GM23338 (cell line): ENCODE data around the gene MEOX1.

Experiments
- CREB1 ChIP-seq: fragments of 250-450 bp; sonication (Bioruptor Pico); IDR thresholded peaks from 2 replicates; pipeline ENCODE4 v1.5.0; 2020; ENCODE audit warnings: low read depth, mild to moderate bottlenecking, moderate library complexity
- EZH2 ChIP-seq: fragments of 200-600 bp; sonication (generic); IDR thresholded peaks from one replicate; pipeline ENCODE4 v1.8.0; 2017; ENCODE audit warnings: antibody characterized with exemption, mild to moderate bottlenecking, low read depth; ENCODE audit not compliant: unreplicated experiment
- EZH2phosphoT487 ChIP-seq: fragments of 200-600 bp; sonication (generic); IDR thresholded peaks from one replicate; pipeline ENCODE4 v1.8.1; 2018; ENCODE audit warnings: antibody characterized with exemption; ENCODE audit not compliant: unreplicated experiment
- JUNB ChIP-seq: IDR thresholded peaks from one replicate; pipeline ENCODE4 v1.6.1; 2016; ENCODE audit warnings: antibody characterized with exemption; ENCODE audit not compliant: unreplicated experiment
- NANOG ChIP-seq: IDR thresholded peaks from 2 replicates; pipeline ENCODE4 v1.6.1; 2016; ENCODE audit warnings: antibody characterized with exemption, borderline replicate concordance
- POLR2AphosphoS5 ChIP-seq: IDR thresholded peaks from 2 replicates; pipeline ENCODE4 v1.6.1; 2016; ENCODE audit warnings: antibody characterized with exemption, low read depth
- REST ChIP-seq: IDR thresholded peaks from one replicate; pipeline ENCODE4 v1.6.1; 2018; ENCODE audit warnings: antibody characterized with exemption; ENCODE audit not compliant: unreplicated experiment
- STAT1 ChIP-seq: IDR thresholded peaks from one replicate; pipeline ENCODE4 v1.6.1; 2016; ENCODE audit warnings: antibody characterized with exemption; ENCODE audit not compliant: unreplicated experiment
- ZNF331 ChIP-seq: fragments of 250-450 bp; sonication (Bioruptor Pico); IDR thresholded peaks from 2 replicates; pipeline ENCODE4 v1.5.0; 2020; ENCODE audit warnings: low read depth, mild to moderate bottlenecking, moderate library complexity
- TF ChIP-seq, protein P1 (sequence below), 2 experiments: fragments of 200-600 bp in 1 of 2; sonication (generic) in 1 of 2; conservative IDR thresholded peaks; 2 replicates each; pipeline versions ENCODE4 v1.5.1 to v1.6.1; 2016 to 2017; ENCODE audit warnings: antibody characterized with exemption in 2 of 2, low read depth in 2 of 2, mild to moderate bottlenecking in 2 of 2, moderate library complexity in 1 of 2
- TF ChIP-seq, protein P2 (sequence below): IDR thresholded peaks from 2 replicates; pipeline ENCODE4 v1.6.1; 2016; ENCODE audit warnings: antibody characterized with exemption

- TF ChIP-seq, protein P1, sequence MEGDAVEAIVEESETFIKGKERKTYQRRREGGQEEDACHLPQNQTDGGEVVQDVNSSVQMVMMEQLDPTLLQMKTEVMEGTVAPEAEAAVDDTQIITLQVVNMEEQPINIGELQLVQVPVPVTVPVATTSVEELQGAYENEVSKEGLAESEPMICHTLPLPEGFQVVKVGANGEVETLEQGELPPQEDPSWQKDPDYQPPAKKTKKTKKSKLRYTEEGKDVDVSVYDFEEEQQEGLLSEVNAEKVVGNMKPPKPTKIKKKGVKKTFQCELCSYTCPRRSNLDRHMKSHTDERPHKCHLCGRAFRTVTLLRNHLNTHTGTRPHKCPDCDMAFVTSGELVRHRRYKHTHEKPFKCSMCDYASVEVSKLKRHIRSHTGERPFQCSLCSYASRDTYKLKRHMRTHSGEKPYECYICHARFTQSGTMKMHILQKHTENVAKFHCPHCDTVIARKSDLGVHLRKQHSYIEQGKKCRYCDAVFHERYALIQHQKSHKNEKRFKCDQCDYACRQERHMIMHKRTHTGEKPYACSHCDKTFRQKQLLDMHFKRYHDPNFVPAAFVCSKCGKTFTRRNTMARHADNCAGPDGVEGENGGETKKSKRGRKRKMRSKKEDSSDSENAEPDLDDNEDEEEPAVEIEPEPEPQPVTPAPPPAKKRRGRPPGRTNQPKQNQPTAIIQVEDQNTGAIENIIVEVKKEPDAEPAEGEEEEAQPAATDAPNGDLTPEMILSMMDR (conservative IDR thresholded peaks at IDR 0.05; ENCODE audit: low read depth in 2 of 2), result no peak
- no peak for TF ChIP-seq EZH2
- no peak for TF ChIP-seq POLR2AphosphoS5
- TF ChIP-seq EZH2phosphoT487, result no peak
- no peak for TF ChIP-seq REST
- no peak for TF ChIP-seq CREB1 (CRISPR knock-in tag)
- TF ChIP-seq, protein P2, sequence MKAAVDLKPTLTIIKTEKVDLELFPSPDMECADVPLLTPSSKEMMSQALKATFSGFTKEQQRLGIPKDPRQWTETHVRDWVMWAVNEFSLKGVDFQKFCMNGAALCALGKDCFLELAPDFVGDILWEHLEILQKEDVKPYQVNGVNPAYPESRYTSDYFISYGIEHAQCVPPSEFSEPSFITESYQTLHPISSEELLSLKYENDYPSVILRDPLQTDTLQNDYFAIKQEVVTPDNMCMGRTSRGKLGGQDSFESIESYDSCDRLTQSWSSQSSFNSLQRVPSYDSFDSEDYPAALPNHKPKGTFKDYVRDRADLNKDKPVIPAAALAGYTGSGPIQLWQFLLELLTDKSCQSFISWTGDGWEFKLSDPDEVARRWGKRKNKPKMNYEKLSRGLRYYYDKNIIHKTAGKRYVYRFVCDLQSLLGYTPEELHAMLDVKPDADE, result no peak
- no peak for TF ChIP-seq ZNF331
- no peak for TF ChIP-seq JUNB
- no peak for TF ChIP-seq NANOG
- TF ChIP-seq STAT1, result no peak
Observed at GRCh38 chr17:43699438-43699756, 37.7 kb upstream of the MEOX1 start.
